ENCODE measurements around the gene ITM2C. TPM values are rescaled to one million over a fixed set of nuclear protein-coding genes. Genes with fewer than 3 reads are reported as not detected.

Gene ITM2C
- polyA plus RNA-seq, 3 donors, result 1.4 to 3.2 (median 2.9) TPM

GRCh38 chr2:230899287-230899686 lies 34.5 kb downstream of the ITM2C start:
- no peak overlapping the region for H3K4me3 ChIP-seq (replicated peaks in 1 of 3; ENCODE audit: low read depth in 2 of 3, low read length in 3 of 3)
- peaks cover 17 to 18% of the 10 kb centered on the region in 2 donors for H3K4me1 ChIP-seq (ENCODE audit: control insufficient read depth in 1 of 2, insufficient read depth in 2 of 2, low read length in 2 of 2)
- no peak for DNase-seq
- intact Hi-C loops (cut with micrococcal nuclease), result no loop called here
- peaks cover 2 to 8% (median 3%) of the 10 kb centered on the region in 3 donors for H3K27me3 Mint-ChIP-seq (ENCODE audit: low read depth in 3 of 3)
- H3K36me3 ChIP-seq (replicated peaks in 1 of 2; ENCODE audit: control insufficient read depth in 1 of 2, insufficient read depth in 2 of 2, low read length in 2 of 2), result no peaks in the 10 kb centered on the region
- H4K20me1 ChIP-seq (ENCODE audit: insufficient read depth, low read length), result no peaks in the 10 kb centered on the region
- no peak overlapping the region for H3K9ac ChIP-seq (ENCODE audit: insufficient read depth, low read length, poor library complexity, severe bottlenecking)
- no peak overlapping the region for H3K27ac Mint-ChIP-seq
- no peaks in the 10 kb centered on the region for H3K9me3 ChIP-seq (replicated peaks in 1 of 2; ENCODE audit: control insufficient read depth in 1 of 2, insufficient read depth in 1 of 2, low read length in 2 of 2)
- H3K27ac ChIP-seq (ENCODE audit: low read depth in 1 of 2, low read length in 2 of 2), result no peak overlapping the region
- H3K4me3 Mint-ChIP-seq, result no peak overlapping the region
- WGBS (ENCODE audit: insufficient coverage), result 75% methylated on average over 5 of the region's 5 CpGs
- no peak overlapping the region for H3K4me2 ChIP-seq (replicated peaks; ENCODE audit: extremely low read depth, low read length, poor library complexity, severe bottlenecking)
- H3K36me3 Mint-ChIP-seq, result no peaks in the 10 kb centered on the region
- peaks cover 15% of the 10 kb centered on the region for H3K4me1 Mint-ChIP-seq
- no peaks in the 10 kb centered on the region for H3K9me3 Mint-ChIP-seq
- no peak for TF ChIP-seq CTCF (IDR thresholded peaks at IDR 0.05)
- H2AFZ ChIP-seq (ENCODE audit: insufficient read depth, low read depth, low read length, poor library complexity, severe bottlenecking), result no peak overlapping the region
- H3K27me3 ChIP-seq (ENCODE audit: control insufficient read depth in 2 of 2, insufficient read depth in 2 of 2, low read length in 2 of 2), result no peaks in the 10 kb centered on the region
- no peaks in the 10 kb centered on the region for H3K79me2 ChIP-seq (ENCODE audit: insufficient read depth, low read length)

GRCh38 chr2:230899786-230900185 lies 35.0 kb downstream of the ITM2C start:
- Mint-ChIP-seq H3K27ac (no peak overlapping the region), H3K4me3 (no peak overlapping the region), H3K9me3 (no peaks in the 10 kb centered on the region), H3K4me1 (peaks cover 10% of the 10 kb centered on the region), H3K27me3 (ENCODE audit: low read depth in 3 of 3) (peaks cover 2 to 6% (median 3%) of the 10 kb centered on the region in 3 donors), H3K36me3 (no peaks in the 10 kb centered on the region)
- no peak for DNase-seq
- no peak for TF ChIP-seq CTCF (IDR thresholded peaks at IDR 0.05)
- Histone ChIP-seq H3K4me2 (replicated peaks; ENCODE audit: extremely low read depth, low read length, poor library complexity, severe bottlenecking) (no peak overlapping the region), H3K9me3 (replicated peaks in 1 of 2; ENCODE audit: control insufficient read depth in 1 of 2, insufficient read depth in 1 of 2, low read length in 2 of 2) (no peaks in the 10 kb centered on the region), H4K20me1 (ENCODE audit: insufficient read depth, low read length) (no peaks in the 10 kb centered on the region), H3K27ac (ENCODE audit: low read depth in 1 of 2, low read length in 2 of 2) (no peak overlapping the region), H3K9ac (ENCODE audit: insufficient read depth, low read length, poor library complexity, severe bottlenecking) (no peak overlapping the region), H2AFZ (ENCODE audit: insufficient read depth, low read depth, low read length, poor library complexity, severe bottlenecking) (no peak overlapping the region), H3K79me2 (ENCODE audit: insufficient read depth, low read length) (no peaks in the 10 kb centered on the region), H3K27me3 (ENCODE audit: control insufficient read depth in 2 of 2, insufficient read depth in 2 of 2, low read length in 2 of 2) (no peaks in the 10 kb centered on the region), H3K4me3 (replicated peaks in 1 of 3; ENCODE audit: low read depth in 2 of 3, low read length in 3 of 3) (no peak overlapping the region), H3K36me3 (replicated peaks in 1 of 2; ENCODE audit: control insufficient read depth in 1 of 2, insufficient read depth in 2 of 2, low read length in 2 of 2) (no peaks in the 10 kb centered on the region), H3K4me1 (ENCODE audit: control insufficient read depth in 1 of 2, insufficient read depth in 2 of 2, low read length in 2 of 2) (peaks cover 12 to 13% of the 10 kb centered on the region in 2 donors)
- WGBS (ENCODE audit: insufficient coverage), result no CpG with 5 or more reads among the region's 4 CpGs
- intact Hi-C loops (cut with micrococcal nuclease), result no loop called here

All from CD14-positive monocyte (primary cell).